ENCODE results near the gene RBM14. TPM values are rescaled to one million over a fixed set of nuclear protein-coding genes. Genes with fewer than 3 reads are reported as not detected.
A peak's percentile ranks its signal among the peaks of the same experiment; 100 is the strongest.

RBM14 gene
- total and polyA plus RNA-seq, 9 of the 15 experiments (the other 6 are each of a cell fraction or from before 2014, with no cell fraction given): 5.5 to 131 (median 42.6) TPM

DNA sequence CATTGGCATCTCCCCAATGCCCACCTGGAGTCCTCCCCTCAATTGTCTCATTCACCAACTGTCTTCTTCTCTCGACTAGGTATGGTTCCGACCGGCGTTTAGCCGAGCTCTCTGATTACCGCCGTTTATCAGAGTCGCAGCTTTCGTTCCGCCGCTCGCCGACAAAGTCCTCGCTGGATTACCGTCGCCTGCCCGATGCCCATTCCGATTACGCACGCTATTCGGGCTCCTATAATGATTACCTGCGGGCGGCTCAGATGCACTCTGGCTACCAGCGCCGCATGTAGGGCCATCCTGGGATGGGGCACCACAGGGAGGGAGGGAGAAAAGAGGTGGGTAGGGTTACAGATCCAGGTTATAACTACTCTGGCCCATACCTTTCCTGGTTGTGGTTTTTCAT, 10.0 kb downstream of the RBM14 start:
- Histone ChIP-seq H2AFZ (ENCODE audit: low read depth, low read length) (no peak overlapping the region), H3K9ac (ENCODE audit: insufficient read depth in 1 of 2, low read depth in 2 of 2, low read length in 2 of 2) (no peak overlapping the region), H3K27ac (ENCODE audit: extremely low read depth, low read depth, low read length) (no peak overlapping the region), H4K20me1 (replicated peaks; ENCODE audit: control insufficient read depth, insufficient read depth, low read length) (peaks cover 42% of the 10 kb centered on the region), H3K79me2 (ENCODE audit: control insufficient read depth, insufficient read depth, low read length) (peaks cover 100% of the 10 kb centered on the region), H3K9me1 (ENCODE audit: control insufficient read depth, insufficient read depth, low read length) (no peaks in the 10 kb centered on the region), H3K4me3 (no peak overlapping the region), H3K36me3 (ENCODE audit: control insufficient read depth, insufficient read depth, low read length) (peaks cover 94% of the 10 kb centered on the region), H3K9me3 (replicated peaks; ENCODE audit: control insufficient read depth, insufficient read depth, low read depth, low read length) (no peaks in the 10 kb centered on the region), H3K27me3 (ENCODE audit: control insufficient read depth in 2 of 2, insufficient read depth in 2 of 2, low read length in 2 of 2) (no peaks in the 10 kb centered on the region), H3K4me2 (ENCODE audit: insufficient read depth, low read length) (no peak overlapping the region), H3K4me1 (replicated peaks in 1 of 2; ENCODE audit: control insufficient read depth in 2 of 2, insufficient read depth in 2 of 2, low read length in 2 of 2) (peaks cover 0 to 16% of the 10 kb centered on the region in 2 experiments; a peak in 3 of 5 replicates)
- WGBS (ENCODE audit: insufficient coverage, low coverage, missing lambda C conversion rate): 97% methylated on average over 25 of the region's 25 CpGs
- intact Hi-C loops (cut with micrococcal nuclease) (no loop called here), in situ Hi-C loops (cut with MboI) (no loop called here)
- ChIA-PET CTCF (ENCODE audit: low intra/inter-chr PET ratio) (no interaction called here), POLR2A (interaction anchor here (0.6 to 26.4 kb wide), 3 partner anchors 4 to 135 kb away, joined by 3 to 387 read pairs (median 387); partner anchors contain the start of genes RBM14 and RBM4)
- DNase-seq (ENCODE audit: extremely low read depth in 1 of 4, low spot score in 3 of 4): no peak
- no TSS peak for BruUV-seq (replicated peaks)
- ATAC-seq: no peak
- no peak for FAIRE-seq
- TF ChIP-seq TFAM (CRISPR knock-in tag; conservative IDR thresholded peaks at IDR 0.05) (no peak), SREBF2 (CRISPR knock-in tag; IDR thresholded peaks at IDR 0.05) (no peak), HEY1 (CRISPR knock-in tag; IDR thresholded peaks at IDR 0.05; ENCODE audit: borderline replicate concordance) (no peak), FOSL1 (tag; conservative IDR thresholded peaks at IDR 0.05) (no peak), SMAD3 (CRISPR knock-in tag; conservative IDR thresholded peaks at IDR 0.05) (no peak), DDX20 (tag; IDR thresholded peaks at IDR 0.05; ENCODE audit: low read depth) (no peak), U2AF2 (optimal IDR thresholded peaks at IDR 0.05; ENCODE audit: low read depth, low read length) (no peak), ZC3H4 (CRISPR knock-in tag; IDR thresholded peaks at IDR 0.05; ENCODE audit: borderline replicate concordance) (no peak), XRCC3 (IDR thresholded peaks at IDR 0.05) (no peak), SMARCA4 (IDR thresholded peaks at IDR 0.05) (no peak), ZNF316 (IDR thresholded peaks at IDR 0.05) (no peak), ARID2 (IDR thresholded peaks at IDR 0.05) (no peak), POLR2G (IDR thresholded peaks at IDR 0.05; ENCODE audit: low read depth, low read length) (peak; percentile 67), RBM17 (IDR thresholded peaks at IDR 0.05; ENCODE audit: borderline replicate concordance, low read depth, low read length) (no peak), PTBP1 (IDR thresholded peaks at IDR 0.05; ENCODE audit: low read depth, low read length) (no peak), ZNF75A (CRISPR knock-in tag; IDR thresholded peaks at IDR 0.05) (no peak), ARHGAP35 (IDR thresholded peaks at IDR 0.05; ENCODE audit: partially characterized antibody) (no peak), RBM22 (IDR thresholded peaks at IDR 0.05; ENCODE audit: low read depth, low read length, poor library complexity, severe bottlenecking) (peak; percentile 71), RBM25 (IDR thresholded peaks at IDR 0.05; ENCODE audit: low read depth, low read length, severe bottlenecking) (no peak), ATF7 (IDR thresholded peaks at IDR 0.05) (no peak), RBFOX2 (IDR thresholded peaks at IDR 0.05; ENCODE audit: low read depth, low read length) (peak; percentile 62)
- TF ChIP-seq, protein P1, sequence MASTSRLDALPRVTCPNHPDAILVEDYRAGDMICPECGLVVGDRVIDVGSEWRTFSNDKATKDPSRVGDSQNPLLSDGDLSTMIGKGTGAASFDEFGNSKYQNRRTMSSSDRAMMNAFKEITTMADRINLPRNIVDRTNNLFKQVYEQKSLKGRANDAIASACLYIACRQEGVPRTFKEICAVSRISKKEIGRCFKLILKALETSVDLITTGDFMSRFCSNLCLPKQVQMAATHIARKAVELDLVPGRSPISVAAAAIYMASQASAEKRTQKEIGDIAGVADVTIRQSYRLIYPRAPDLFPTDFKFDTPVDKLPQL (IDR thresholded peaks at IDR 0.05; ENCODE audit: extremely low read depth, insufficient read length): no peak
- TF ChIP-seq, protein P2, sequence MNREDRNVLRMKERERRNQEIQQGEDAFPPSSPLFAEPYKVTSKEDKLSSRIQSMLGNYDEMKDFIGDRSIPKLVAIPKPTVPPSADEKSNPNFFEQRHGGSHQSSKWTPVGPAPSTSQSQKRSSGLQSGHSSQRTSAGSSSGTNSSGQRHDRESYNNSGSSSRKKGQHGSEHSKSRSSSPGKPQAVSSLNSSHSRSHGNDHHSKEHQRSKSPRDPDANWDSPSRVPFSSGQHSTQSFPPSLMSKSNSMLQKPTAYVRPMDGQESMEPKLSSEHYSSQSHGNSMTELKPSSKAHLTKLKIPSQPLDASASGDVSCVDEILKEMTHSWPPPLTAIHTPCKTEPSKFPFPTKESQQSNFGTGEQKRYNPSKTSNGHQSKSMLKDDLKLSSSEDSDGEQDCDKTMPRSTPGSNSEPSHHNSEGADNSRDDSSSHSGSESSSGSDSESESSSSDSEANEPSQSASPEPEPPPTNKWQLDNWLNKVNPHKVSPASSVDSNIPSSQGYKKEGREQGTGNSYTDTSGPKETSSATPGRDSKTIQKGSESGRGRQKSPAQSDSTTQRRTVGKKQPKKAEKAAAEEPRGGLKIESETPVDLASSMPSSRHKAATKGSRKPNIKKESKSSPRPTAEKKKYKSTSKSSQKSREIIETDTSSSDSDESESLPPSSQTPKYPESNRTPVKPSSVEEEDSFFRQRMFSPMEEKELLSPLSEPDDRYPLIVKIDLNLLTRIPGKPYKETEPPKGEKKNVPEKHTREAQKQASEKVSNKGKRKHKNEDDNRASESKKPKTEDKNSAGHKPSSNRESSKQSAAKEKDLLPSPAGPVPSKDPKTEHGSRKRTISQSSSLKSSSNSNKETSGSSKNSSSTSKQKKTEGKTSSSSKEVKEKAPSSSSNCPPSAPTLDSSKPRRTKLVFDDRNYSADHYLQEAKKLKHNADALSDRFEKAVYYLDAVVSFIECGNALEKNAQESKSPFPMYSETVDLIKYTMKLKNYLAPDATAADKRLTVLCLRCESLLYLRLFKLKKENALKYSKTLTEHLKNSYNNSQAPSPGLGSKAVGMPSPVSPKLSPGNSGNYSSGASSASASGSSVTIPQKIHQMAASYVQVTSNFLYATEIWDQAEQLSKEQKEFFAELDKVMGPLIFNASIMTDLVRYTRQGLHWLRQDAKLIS (CRISPR knock-in tag; IDR thresholded peaks at IDR 0.05): no peak

Measured in K562 (cell line).